Gastrocnemius medialis (tissue), 4 donors: ENCODE data around the gene MCM8. TPM values are rescaled to one million over a fixed set of nuclear protein-coding genes. Genes with fewer than 3 reads are reported as not detected.

Experiments used
- ATAC-seq, 2 donors: fragments of 150-250 bp; one replicate each; pipeline ENCODE4 v1.9.1; 2016
- DNase-seq, 2 donors: peaks; one replicate each; pipeline ENCODE4 v3.0.0-alpha.2; 2019
- H3K27ac ChIP-seq, 4 donors: fragments of 200-600 bp; sonication (generic); 1 replicate in 1 of 4; 2 replicates in 3 of 4; pipeline ENCODE4 v1.5.1; 2016 to 2018; ENCODE audit warnings: mild to moderate bottlenecking in 2 of 4, moderate library complexity in 1 of 4
- H3K27me3 ChIP-seq, 3 donors: fragments of 200-600 bp; sonication (generic) in 2 of 3; 1 replicate in 1 of 3; 2 replicates in 2 of 3; pipeline versions ENCODE4 v1.5.1 to v1.6.0; 2016 to 2019; ENCODE audit warnings: mild to moderate bottlenecking in 1 of 3, moderate library complexity in 1 of 3
- H3K36me3 ChIP-seq, 2 donors: fragments of 200-600 bp; sonication (generic) in 1 of 2; one replicate each; pipeline ENCODE4 v1.5.1; 2017 to 2018
- H3K4me1 ChIP-seq, 2 donors: fragments of 200-600 bp; sonication (generic) in 1 of 2; one replicate each; pipeline ENCODE4 v1.5.1; 2016 to 2017; ENCODE audit warnings: mild to moderate bottlenecking in 2 of 2
- H3K4me3 ChIP-seq, 4 donors: fragments of 200-600 bp; sonication (generic) in 3 of 4; 1 replicate in 1 of 4; 2 replicates in 3 of 4; pipeline ENCODE4 v1.5.1; 2016 to 2019; ENCODE audit warnings: mild to moderate bottlenecking in 2 of 4
- H3K9me3 ChIP-seq, 3 donors: fragments of 200-600 bp; sonication (generic) in 2 of 3; 1 replicate in 1 of 3; 2 replicates in 2 of 3; pipeline ENCODE4 v1.5.1; 2016 to 2019
- CTCF ChIP-seq, 5 experiments: fragments of 450-650 bp in 3 of 5; fragments of 200-600 bp in 2 of 5; sonication (generic) in 2 of 5; IDR thresholded peaks in 4 of 5; conservative IDR thresholded peaks in 1 of 5; 1 replicate in 4 of 5; 2 replicates in 1 of 5; pipeline ENCODE4 v1.5.1; 2016 to 2019; ENCODE audit warnings: antibody characterized with exemption in 5 of 5, mild to moderate bottlenecking in 3 of 5, moderate library complexity in 3 of 5
- POLR2A ChIP-seq, 2 donors: fragments of 450-650 bp; IDR thresholded peaks; one replicate each; pipeline ENCODE4 v1.6.1; 2017; ENCODE audit warnings: antibody characterized with exemption in 2 of 2, mild to moderate bottlenecking in 2 of 2, moderate library complexity in 2 of 2
- in situ Hi-C, 4 donors: fragments of 200-750 bp; cut with MboI; loops; one replicate each; pipeline versions ENCODE4 v1.15.0 to v1.8.0; 2017; ENCODE audit warnings: low sequenced_read_pairs in 4 of 4
- intact Hi-C: fragments of 100-400 bp; cut with DNase I; formaldehyde crosslinking; loops from one replicate; pipeline ENCODE4 v1.15.1; 2023; ENCODE audit warnings: low total_unique reads
- total RNA-seq, 4 donors: library from RNA; depleted of rRNA; stranded (reverse); fragments of >200 nt; gene quantifications; one replicate each; pipeline versions ENCODE4 v1.1.0 to v1.2.3, GENCODE V29; 2016

Gene MCM8
- total RNA-seq, 4 donors from 2014 or later: 2.4 to 5.9 (median 5.2) TPM

- H3K27me3 ChIP-seq: no peaks in the 10 kb centered on the region
- intact Hi-C loops: no loop called here
- DNase-seq (no peak), ATAC-seq (no peak)
- no peaks in the 10 kb centered on the region for H3K9me3 ChIP-seq
- no peak overlapping the region for H3K4me3 ChIP-seq
- H3K4me1 ChIP-seq: peaks cover 15 to 22% of the 10 kb centered on the region in 2 donors
- in situ Hi-C loops: no loop called here
- TF ChIP-seq POLR2A (IDR thresholded peaks at IDR 0.05) (no peak), CTCF (IDR thresholded peaks at IDR 0.05 in 4 of 5, conservative IDR thresholded peaks at IDR 0.05 in 1 of 5) (no peak)
- peaks cover 0 to 69% of the 10 kb centered on the region in 2 donors for H3K36me3 ChIP-seq
- no peak overlapping the region for H3K27ac ChIP-seq
These were observed 86.6 kb downstream of the MCM8 start for GRCh38 chr20:6037082-6037481.

- Histone ChIP-seq H3K36me3 (peaks cover 0 to 72% of the 10 kb centered on the region in 2 donors), H3K4me3 (no peak overlapping the region), H3K4me1 (peaks cover 15 to 22% of the 10 kb centered on the region in 2 donors), H3K9me3 (no peaks in the 10 kb centered on the region), H3K27me3 (no peaks in the 10 kb centered on the region), H3K27ac (no peak overlapping the region)
- DNase-seq (no peak), ATAC-seq (no peak)
- no peak for TF ChIP-seq POLR2A (IDR thresholded peaks at IDR 0.05)
- TF ChIP-seq CTCF (IDR thresholded peaks at IDR 0.05 in 4 of 5, conservative IDR thresholded peaks at IDR 0.05 in 1 of 5): no peak
- in situ Hi-C loops: no loop called here
- intact Hi-C loops: no loop called here
These were observed 87.8 kb downstream of the MCM8 start for GRCh38 chr20:6038256-6038655.

- Histone ChIP-seq H3K9me3 (no peaks in the 10 kb centered on the region), H3K27ac (no peak overlapping the region), H3K4me3 (no peak overlapping the region), H3K4me1 (peaks cover 6 to 8% of the 10 kb centered on the region in 2 donors), H3K27me3 (no peaks in the 10 kb centered on the region), H3K36me3 (peaks cover 0 to 70% of the 10 kb centered on the region in 2 donors)
- DNase-seq: no peak
- no peak for TF ChIP-seq CTCF (IDR thresholded peaks at IDR 0.05 in 4 of 5, conservative IDR thresholded peaks at IDR 0.05 in 1 of 5)
- no peak for TF ChIP-seq POLR2A (IDR thresholded peaks at IDR 0.05)
- intact Hi-C loops (no loop called here), in situ Hi-C loops (no loop called here)
- no peak for ATAC-seq
These were observed 89.3 kb downstream of the MCM8 start for GRCh38 chr20:6039766-6040165.

- in situ Hi-C loops: no loop called here
- TF ChIP-seq POLR2A (IDR thresholded peaks at IDR 0.05) (no peak), CTCF (IDR thresholded peaks at IDR 0.05 in 4 of 5, conservative IDR thresholded peaks at IDR 0.05 in 1 of 5) (no peak)
- Histone ChIP-seq H3K9me3 (no peaks in the 10 kb centered on the region), H3K36me3 (peaks cover 0 to 62% of the 10 kb centered on the region in 2 donors), H3K27ac (no peak overlapping the region), H3K4me1 (peaks cover 0 to under 1% of the 10 kb centered on the region in 2 donors), H3K4me3 (no peak overlapping the region), H3K27me3 (no peaks in the 10 kb centered on the region)
- ATAC-seq (no peak), DNase-seq (no peak)
- intact Hi-C loops: no loop called here
These were observed 90.1 kb downstream of the MCM8 start for GRCh38 chr20:6040540-6040939.
